Endothelial cell (in vitro differentiated cells): ENCODE measurements around the gene FCHO2. TPM values are rescaled to one million over a fixed set of nuclear protein-coding genes. Genes with fewer than 3 reads are reported as not detected.

Source experiments
- DNase-seq: peaks from one replicate; pipeline ENCODE4 v3.0.0; 2021; ENCODE audit warnings: low spot score
- H3K27ac Mint-ChIP-seq: one replicate; pipeline ENCODE4 v1.8.0; 2021; ENCODE audit warnings: mixed read lengths, inconsistent platforms; ENCODE audit not compliant: unreplicated experiment
- H3K27me3 Mint-ChIP-seq: one replicate; pipeline ENCODE4 v1.8.0; 2021; ENCODE audit warnings: mild to moderate bottlenecking, moderate library complexity, mixed read lengths, inconsistent platforms; ENCODE audit not compliant: unreplicated experiment
- H3K36me3 Mint-ChIP-seq: one replicate; pipeline ENCODE4 v1.8.0; 2021; ENCODE audit warnings: mild to moderate bottlenecking, low read depth, mixed read lengths, inconsistent platforms; ENCODE audit not compliant: unreplicated experiment
- H3K4me1 Mint-ChIP-seq: one replicate; pipeline ENCODE4 v1.8.0; 2021; ENCODE audit warnings: mild to moderate bottlenecking, mixed read lengths, inconsistent platforms; ENCODE audit not compliant: unreplicated experiment
- H3K4me3 Mint-ChIP-seq: one replicate; pipeline ENCODE4 v1.8.0; 2021; ENCODE audit warnings: mild to moderate bottlenecking, mixed read lengths, inconsistent platforms; ENCODE audit not compliant: unreplicated experiment
- H3K9me3 Mint-ChIP-seq: one replicate; pipeline ENCODE4 v1.8.0; 2021; ENCODE audit warnings: mixed read lengths, inconsistent platforms; ENCODE audit not compliant: unreplicated experiment
- CTCF ChIP-seq: fragments of 200-600 bp; sonication (generic); IDR thresholded peaks from one replicate; pipeline ENCODE4 v1.5.0; 2021; ENCODE audit warnings: antibody characterized with exemption; ENCODE audit not compliant: unreplicated experiment
- total RNA-seq: library from RNA; stranded (reverse); fragmentation: NEBNext Ultra II Directional; extraction: Animal tissue kit (Norgen Biotek cat#: 25700); gene quantifications from one replicate; pipeline ENCODE4 v1.2.1, GENCODE V29; 2021; ENCODE audit not compliant: unreplicated experiment

FCHO2 gene
- total RNA-seq, 1 donor from 2014 or later = 41.9 TPM

GRCh38 chr5:73136055-73136562, 180.3 kb downstream of the FCHO2 start:
- Mint-ChIP-seq H3K27ac (no peak overlapping the region), H3K36me3 (no peaks in the 10 kb centered on the region), H3K4me3 (no peak overlapping the region), H3K4me1 (peaks cover 3% of the 10 kb centered on the region), H3K27me3 (no peaks in the 10 kb centered on the region), H3K9me3 (no peaks in the 10 kb centered on the region)
- DNase-seq = no peak
- TF ChIP-seq CTCF = no peak

GRCh38 chr5:73137563-73138530, 182.0 kb downstream of the FCHO2 start:
- Mint-ChIP-seq H3K9me3 (no peaks in the 10 kb centered on the region), H3K27me3 (no peaks in the 10 kb centered on the region), H3K4me1 (peaks cover 3% of the 10 kb centered on the region), H3K36me3 (no peaks in the 10 kb centered on the region), H3K27ac (no peak overlapping the region), H3K4me3 (peak overlapping the region; percentile 23)
- DNase-seq = no peak
- no peak for TF ChIP-seq CTCF

- H3K27ac Mint-ChIP-seq = no peak overlapping the region
- peaks cover 3% of the 10 kb centered on the region for H3K4me1 Mint-ChIP-seq
- H3K9me3 Mint-ChIP-seq = no peaks in the 10 kb centered on the region
- no peaks in the 10 kb centered on the region for H3K27me3 Mint-ChIP-seq
- H3K36me3 Mint-ChIP-seq = no peaks in the 10 kb centered on the region
- TF ChIP-seq CTCF = no peak
- DNase-seq = no peak
- H3K4me3 Mint-ChIP-seq = no peak overlapping the region
Observed at GRCh38 chr5:73139485-73139884, 183.6 kb downstream of the FCHO2 start.

Other genes with a start within 250 kb of the FCHO2 start
- gene TNPO1, start 139.4 kb upstream of the FCHO2 start, total RNA-seq = 149 TPM
- gene TMEM171, start 164.5 kb downstream of the FCHO2 start, total RNA-seq = not detected
- gene TMEM174, start 217.2 kb downstream of the FCHO2 start, total RNA-seq = not detected